ENCODE data around the gene MASP2. TPM values are rescaled to one million over a fixed set of nuclear protein-coding genes. Genes with fewer than 3 reads are reported as not detected.

The MASP2 gene
- total and polyA plus RNA-seq, 2 of the 8 experiments (the other 6 are each of a cell fraction or from before 2014, with no cell fraction given), result 0.54 to 1.2 TPM

- peak in 1 of 2 experiments; percentile 68 for DNase-seq (ENCODE audit: low read depth in 1 of 2, low spot score in 2 of 2)
- peaks cover 3 to 7% of the 10 kb centered on the region in 2 experiments for H4K20me1 ChIP-seq (replicated peaks in 1 of 2; ENCODE audit: control insufficient read depth in 1 of 2, insufficient read depth in 2 of 2, low read length in 2 of 2)
- peak overlapping the region; percentile 70 to 98 (median 82) for H3K4me3 ChIP-seq (ENCODE audit: extremely low read depth in 1 of 4, insufficient read depth in 2 of 4, low read depth in 3 of 4, low read length in 4 of 4)
- H3K27ac ChIP-seq (ENCODE audit: low read depth, low read length), result no peak overlapping the region; the same call in 1 of the 2 replicates
- no peak overlapping the region for H2AK5ac ChIP-seq (ENCODE audit: low read depth, low read length)
- ChIA-PET CTCF (ENCODE audit: partially characterized antibody) (interaction anchor here (0.6 to 14.5 kb wide), 4 partner anchors 10 to 1452 kb away, joined by 3 to 168 read pairs (median 59); no protein-coding TSS in a partner anchor), POLR2A (ENCODE audit: partially characterized antibody) (interaction anchor here (1.0 to 6.5 kb wide), 12 partner anchors 7 to 204 kb away, joined by 3 to 44 read pairs (median 6); partner anchors contain the start of genes EXOSC10 and TARDBP)
- peaks cover 0 to 12% (median 3%) of the 10 kb centered on the region in 4 experiments; a peak in 4 of 7 replicates for H3K4me1 ChIP-seq (replicated peaks in 1 of 4; ENCODE audit: control insufficient read depth in 3 of 4, insufficient read depth in 4 of 4, low read length in 3 of 4)
- peak overlapping the region; percentile 38 for H3K56ac ChIP-seq (replicated peaks; ENCODE audit: insufficient read length, low read depth, low read length)
- H2BK120ac ChIP-seq (replicated peaks; ENCODE audit: low read depth, low read length), result no peak overlapping the region
- no peak overlapping the region for H3K14ac ChIP-seq (ENCODE audit: insufficient read length)
- no peak overlapping the region; the same call in 1 of the 2 replicates for H2BK5ac ChIP-seq (ENCODE audit: low read depth, low read length)
- peak overlapping the region; percentile 58 for H4K91ac ChIP-seq (replicated peaks; ENCODE audit: insufficient read length, low read length)
- no peak overlapping the region for H2BK12ac ChIP-seq (ENCODE audit: low read depth, low read length)
- peaks cover 14% of the 10 kb centered on the region for H3K23me2 ChIP-seq (ENCODE audit: low read depth, low read length)
- peaks cover 9% of the 10 kb centered on the region for H3K79me1 ChIP-seq (ENCODE audit: low read depth, low read length)
- peak overlapping the region; percentile 82 to 94 for H3K4me2 ChIP-seq (ENCODE audit: insufficient read depth in 1 of 2, low read depth in 2 of 2, low read length in 2 of 2)
- H4K5ac ChIP-seq (ENCODE audit: insufficient read length, low read depth, low read length), result peak overlapping the region; percentile 65
- peaks cover 0 to 16% of the 10 kb centered on the region in 2 experiments; a peak in 2 of 4 replicates for H3K79me2 ChIP-seq (ENCODE audit: control insufficient read depth in 1 of 2, insufficient read depth in 2 of 2, low read length in 2 of 2)
- peaks cover 7 to 28% (median 13%) of the 10 kb centered on the region in 4 experiments; a peak in 7 of 8 replicates for H3K36me3 ChIP-seq (ENCODE audit: control insufficient read depth in 2 of 4, insufficient read depth in 4 of 4, low read length in 3 of 4)
- 4% methylated on average over 31 of the region's 72 CpGs; no CpG with 5 or more reads in 1 of the 2 experiments for WGBS, 2 experiments (ENCODE audit: extremely low coverage in 1 of 2, insufficient coverage in 1 of 2, insufficient read length in 1 of 2, insufficient replicate concordance in 2 of 2, low coverage in 1 of 2, low lambda C conversion rate in 2 of 2, missing lambda C conversion rate in 1 of 2)
- H2BK20ac ChIP-seq (ENCODE audit: low read length), result no peak overlapping the region
- no peak for FAIRE-seq
- H3K23ac ChIP-seq (ENCODE audit: insufficient read length), result no peak overlapping the region
- no peak overlapping the region for H3K4ac ChIP-seq (replicated peaks; ENCODE audit: insufficient read length, low read depth, low read length)
- H2AFZ ChIP-seq (ENCODE audit: low read length), result no peak overlapping the region
- peak overlapping the region; percentile 90 for H3K18ac ChIP-seq (ENCODE audit: extremely low read depth, low read length)
- H4K8ac ChIP-seq (ENCODE audit: extremely low read depth, insufficient read depth, low read length), result peak overlapping the region; percentile 89
- no peaks in the 10 kb centered on the region for H3K27me3 ChIP-seq (replicated peaks in 1 of 4; ENCODE audit: control insufficient read depth in 3 of 4, extremely low read depth in 1 of 4, insufficient read depth in 3 of 4, low read length in 3 of 4)
- no peak overlapping the region for H2BK15ac ChIP-seq (ENCODE audit: low read length)
- H3K9me3 ChIP-seq (ENCODE audit: insufficient read depth in 2 of 2, low read depth in 1 of 2, low read length in 1 of 2), result no peaks in the 10 kb centered on the region
- peak overlapping the region; percentile 65 to 87 (median 72) for H3K9ac ChIP-seq (replicated peaks in 1 of 4; ENCODE audit: extremely low read depth in 1 of 4, low read depth in 3 of 4, low read length in 3 of 4)
- no peak for TF ChIP-seq SIX5 (IDR thresholded peaks at IDR 0.05; ENCODE audit: low read depth, low read length)
- no peak; the same call in 1 of the 2 replicates for TF ChIP-seq RBBP5 (IDR thresholded peaks at IDR 0.05; ENCODE audit: borderline replicate concordance, low read depth, low read length)
- TF ChIP-seq GABPA (IDR thresholded peaks at IDR 0.05; ENCODE audit: borderline replicate concordance, insufficient read depth, low read length), result no peak
- TF ChIP-seq MAFK (IDR thresholded peaks at IDR 0.05; ENCODE audit: low read depth, low read length), result no peak
- TF ChIP-seq TBP (IDR thresholded peaks at IDR 0.05; ENCODE audit: low read depth, low read length), result no peak
- TF ChIP-seq SAP30 (IDR thresholded peaks at IDR 0.05; ENCODE audit: insufficient read depth, insufficient replicate concordance, low read length), result peak; percentile 82
- no peak for TF ChIP-seq KDM1A (IDR thresholded peaks at IDR 0.05; ENCODE audit: borderline replicate concordance, low read length)
- TF ChIP-seq YY1 (IDR thresholded peaks at IDR 0.05; ENCODE audit: low read depth, low read length), result no peak
- TF ChIP-seq GTF2F1 (IDR thresholded peaks at IDR 0.05; ENCODE audit: borderline replicate concordance, low read depth, low read length), result no peak
- TF ChIP-seq HDAC2 (IDR thresholded peaks at IDR 0.05; ENCODE audit: borderline replicate concordance in 1 of 2, low read depth in 2 of 2, low read length in 2 of 2), result peak in 1 of 2 experiments; percentile 90; a peak in 2 of 4 replicates
Measured at GRCh38 chr1:11059155-11059967, 12.3 kb upstream of the MASP2 start.
